GM12874 (cell line): ENCODE results near the gene SIVA1.

Source experiments
- CTCF ChIP-seq: IDR thresholded peaks from 2 replicates; pipeline ENCODE4 v1.5.1; 2011; ENCODE audit warnings: low read depth, mild to moderate bottlenecking, control low read depth, low read length, moderate library complexity; ENCODE audit not compliant: insufficient read depth

The SIVA1 gene

DNA sequence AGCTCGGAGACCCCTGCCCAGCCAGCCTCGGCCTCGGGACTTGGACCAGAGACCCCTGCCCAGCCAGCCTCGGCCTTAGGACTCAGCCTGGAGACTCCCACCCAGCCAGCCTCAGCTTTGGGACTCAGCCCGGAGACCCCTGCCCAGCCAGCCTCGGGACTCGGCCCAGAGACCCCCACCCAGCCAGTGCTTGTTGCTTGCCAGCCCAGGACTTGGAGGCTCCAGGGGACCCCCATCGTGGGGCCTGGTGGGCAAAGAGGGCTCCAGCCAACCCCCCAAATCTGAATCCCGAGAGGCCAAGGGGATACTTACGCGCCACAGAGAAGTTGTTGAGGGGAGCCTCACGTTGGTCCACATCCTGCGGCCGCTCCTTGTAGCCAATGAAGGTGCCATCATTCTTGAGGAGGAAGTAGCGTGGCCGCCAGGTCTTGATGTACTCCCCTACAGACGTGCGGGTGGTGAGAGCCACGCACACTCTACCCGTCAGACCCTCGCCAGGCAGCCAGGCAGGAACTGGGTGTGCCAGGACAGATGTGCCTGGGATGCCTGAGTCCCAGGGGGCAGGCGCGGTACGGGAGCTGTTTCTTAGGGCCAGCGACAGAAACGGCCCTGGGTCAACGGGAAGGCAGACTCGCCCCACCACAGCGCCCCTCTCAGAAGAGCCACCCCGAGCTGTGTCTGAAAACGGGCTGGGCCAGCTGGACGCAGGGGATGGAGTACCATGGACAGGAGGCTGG lies 27.0 kb downstream of the SIVA1 start:
- no peak for TF ChIP-seq CTCF

GRCh38 chr14:104780513-104781030 lies 27.6 kb downstream of the SIVA1 start:
- no peak for TF ChIP-seq CTCF

DNA sequence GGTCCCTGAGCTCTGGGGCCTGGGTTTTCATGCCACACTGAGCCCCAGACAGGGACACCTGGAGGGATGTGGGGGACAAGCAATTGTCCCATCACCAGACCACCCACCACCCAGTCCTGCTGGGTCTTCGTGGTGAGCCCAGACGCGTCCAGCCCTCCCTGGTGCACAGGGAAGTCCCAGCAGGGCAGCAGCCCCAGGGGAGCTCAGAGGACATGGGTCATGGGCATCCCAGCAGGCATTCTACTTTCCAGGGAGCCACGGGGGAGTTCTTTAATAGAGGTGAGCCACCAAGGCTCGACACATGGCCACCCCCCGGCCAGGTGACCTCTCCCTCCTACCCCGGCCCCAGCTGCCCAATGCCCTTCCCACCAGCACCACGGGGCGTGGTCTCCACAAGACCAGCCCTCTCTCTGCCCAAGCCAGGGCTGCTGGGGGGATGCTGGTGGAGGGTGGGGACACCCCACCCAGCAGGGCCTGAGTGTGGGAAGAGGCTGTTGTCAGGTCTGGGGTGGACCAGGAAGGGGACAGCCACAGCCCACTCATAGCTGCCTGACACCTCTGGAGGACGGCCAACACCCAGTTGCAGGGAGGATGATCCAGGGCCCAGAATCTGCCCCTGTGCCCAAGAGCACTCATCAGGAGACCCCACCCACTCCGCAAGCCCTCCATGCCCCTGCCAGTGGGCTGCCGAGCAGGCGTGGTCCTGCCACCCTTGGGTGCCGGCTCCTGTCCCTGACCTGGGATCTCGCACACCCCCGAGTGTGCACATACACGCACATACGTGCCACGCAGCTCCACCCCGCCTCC lies 28.5 kb downstream of the SIVA1 start:
- TF ChIP-seq CTCF: no peak

- TF ChIP-seq CTCF: no peak
Measured at GRCh38 chr14:104782086-104782807, 29.3 kb downstream of the SIVA1 start.

GRCh38 chr14:104782808-104783139 lies 29.8 kb downstream of the SIVA1 start:
- TF ChIP-seq CTCF: no peak

GRCh38 chr14:104783484-104784217 lies 30.7 kb downstream of the SIVA1 start:
- TF ChIP-seq CTCF: no peak
